ENCODE data around the gene KRTAP5-4.

DNA sequence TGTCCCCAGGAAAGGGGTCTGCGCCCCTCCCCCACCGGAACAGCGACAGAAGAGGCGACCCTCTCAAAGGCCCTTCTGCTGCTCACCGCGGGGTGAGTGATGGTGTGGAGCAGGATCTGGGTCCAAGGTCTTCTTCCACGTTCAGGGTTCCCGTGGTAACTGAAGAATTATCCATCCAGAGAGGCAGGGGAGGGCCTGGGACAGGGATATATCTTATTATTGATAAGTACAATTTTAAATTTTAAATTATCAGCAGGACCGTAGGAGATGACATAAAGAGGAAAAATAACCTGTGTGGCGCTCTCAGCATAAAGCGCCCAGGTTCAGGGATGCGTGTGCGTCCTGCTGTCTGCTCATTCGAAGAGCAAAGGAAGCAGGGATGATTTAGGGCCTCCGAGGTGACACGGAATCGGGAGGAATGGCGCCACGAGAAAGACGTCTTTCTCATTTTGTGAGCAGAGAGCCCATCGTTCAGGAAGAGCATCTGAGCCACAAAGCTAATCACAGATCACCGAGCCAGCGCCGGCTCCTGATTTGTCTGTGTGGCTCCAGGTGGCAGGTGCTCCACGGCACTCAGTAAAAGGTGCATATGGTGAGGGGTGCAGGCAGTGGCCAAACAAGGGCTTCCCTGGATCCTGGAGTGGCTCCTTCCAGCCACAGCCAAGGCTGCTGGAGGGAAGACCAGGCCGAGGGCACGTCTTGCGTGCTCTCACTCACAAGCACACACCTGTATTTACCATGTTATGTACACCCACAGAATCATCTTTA lies 26.9 kb upstream of the KRTAP5-4 start:
- TF ChIP-seq, protein P1, sequence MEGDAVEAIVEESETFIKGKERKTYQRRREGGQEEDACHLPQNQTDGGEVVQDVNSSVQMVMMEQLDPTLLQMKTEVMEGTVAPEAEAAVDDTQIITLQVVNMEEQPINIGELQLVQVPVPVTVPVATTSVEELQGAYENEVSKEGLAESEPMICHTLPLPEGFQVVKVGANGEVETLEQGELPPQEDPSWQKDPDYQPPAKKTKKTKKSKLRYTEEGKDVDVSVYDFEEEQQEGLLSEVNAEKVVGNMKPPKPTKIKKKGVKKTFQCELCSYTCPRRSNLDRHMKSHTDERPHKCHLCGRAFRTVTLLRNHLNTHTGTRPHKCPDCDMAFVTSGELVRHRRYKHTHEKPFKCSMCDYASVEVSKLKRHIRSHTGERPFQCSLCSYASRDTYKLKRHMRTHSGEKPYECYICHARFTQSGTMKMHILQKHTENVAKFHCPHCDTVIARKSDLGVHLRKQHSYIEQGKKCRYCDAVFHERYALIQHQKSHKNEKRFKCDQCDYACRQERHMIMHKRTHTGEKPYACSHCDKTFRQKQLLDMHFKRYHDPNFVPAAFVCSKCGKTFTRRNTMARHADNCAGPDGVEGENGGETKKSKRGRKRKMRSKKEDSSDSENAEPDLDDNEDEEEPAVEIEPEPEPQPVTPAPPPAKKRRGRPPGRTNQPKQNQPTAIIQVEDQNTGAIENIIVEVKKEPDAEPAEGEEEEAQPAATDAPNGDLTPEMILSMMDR (IDR thresholded peaks at IDR 0.05): no peak
- no peak for TF ChIP-seq EZH2 (IDR thresholded peaks at IDR 0.05; ENCODE audit: borderline replicate concordance, insufficient read depth, low read depth, low read length, poor library complexity, severe bottlenecking)

Data from B cell (primary cell).